DOHH2 (cell line): ENCODE measurements around the gene RNF213.

ENCODE experiments used
- H3F3A ChIP-seq: fragments of 200-600 bp; sonication (generic), shearing (Covaris generic); 2 replicates; pipeline ENCODE4 v1.6.0; 2016; ENCODE audit warnings: antibody characterized with exemption, mild to moderate bottlenecking; ENCODE audit not compliant: control insufficient read depth, insufficient read depth
- H3K27ac ChIP-seq: fragments of 200-600 bp; sonication (generic); 2 replicates; pipeline ENCODE4 v1.5.1; 2014; ENCODE audit warnings: low read depth, mild to moderate bottlenecking, low read length, moderate library complexity
- H3K27me3 ChIP-seq: fragments of 200-600 bp; sonication (generic); 2 replicates; pipeline ENCODE4 v1.6.1; 2014; ENCODE audit warnings: mild to moderate bottlenecking, low read length, mixed read lengths; ENCODE audit not compliant: control insufficient read depth
- H3K36me3 ChIP-seq: fragments of 200-600 bp; sonication (generic); 2 replicates; pipeline ENCODE4 v1.6.1; 2014; ENCODE audit warnings: mild to moderate bottlenecking, low read length, moderate library complexity, mixed read lengths; ENCODE audit not compliant: control insufficient read depth
- H3K4me1 ChIP-seq: fragments of 200-600 bp; sonication (generic); 2 replicates; pipeline ENCODE4 v1.6.1; 2014; ENCODE audit warnings: mild to moderate bottlenecking, low read length, mixed read lengths; ENCODE audit not compliant: control insufficient read depth
- H3K4me2 ChIP-seq: fragments of 200-600 bp; sonication (generic); 2 replicates; pipeline ENCODE4 v1.6.0; 2014; ENCODE audit warnings: mild to moderate bottlenecking, low read length, moderate library complexity
- H3K4me3 ChIP-seq: fragments of 200-600 bp; sonication (generic); 2 replicates; pipeline ENCODE4 v1.5.1; 2014; ENCODE audit warnings: mild to moderate bottlenecking, low read length, mixed read lengths
- H3K79me2 ChIP-seq: fragments of 200-600 bp; sonication (generic); 2 replicates; pipeline ENCODE4 v1.6.1; 2014; ENCODE audit warnings: mild to moderate bottlenecking, low read length, mixed read lengths; ENCODE audit not compliant: control insufficient read depth
- H3K9me2 ChIP-seq: fragments of 200-600 bp; sonication (generic); replicated peaks from 2 replicates; pipeline ENCODE4 v1.6.1; 2014; ENCODE audit warnings: mild to moderate bottlenecking, low read length, mixed read lengths; ENCODE audit not compliant: control insufficient read depth
- H3K9me3 ChIP-seq: fragments of 200-600 bp; sonication (generic); 2 replicates; pipeline ENCODE4 v1.6.1; 2014; ENCODE audit warnings: antibody characterized with exemption, low read length, mixed read lengths; ENCODE audit not compliant: control insufficient read depth, insufficient read depth
- H4K20me1 ChIP-seq: fragments of 200-600 bp; sonication (generic); 2 replicates; pipeline ENCODE4 v1.6.0; 2014; ENCODE audit warnings: low read depth, mild to moderate bottlenecking, antibody characterized with exemption, low read length, moderate library complexity; ENCODE audit not compliant: control insufficient read depth, insufficient read depth
- CTCF ChIP-seq: fragments of 200-600 bp; sonication (generic); IDR thresholded peaks from one replicate; pipeline ENCODE4 v1.5.1; 2014; ENCODE audit warnings: antibody characterized with exemption, mild to moderate bottlenecking, low read depth, low read length; ENCODE audit not compliant: poor library complexity, severe bottlenecking
- EZH2phosphoT487 ChIP-seq: fragments of 200-600 bp; sonication (generic); IDR thresholded peaks from 2 replicates; pipeline ENCODE4 v1.6.1; 2017; ENCODE audit warnings: borderline replicate concordance, mild to moderate bottlenecking, antibody characterized with exemption, low read length, moderate library complexity, mixed read lengths

Gene RNF213

GRCh38 chr17:80358861-80359260 is 98.2 kb downstream of the RNF213 start:
- Histone ChIP-seq H3K9me3 (no peaks in the 10 kb centered on the region), H3K27ac (no peak overlapping the region), H3K4me1 (no peaks in the 10 kb centered on the region), H3F3A (no peaks in the 10 kb centered on the region), H3K4me3 (no peak overlapping the region), H3K27me3 (no peaks in the 10 kb centered on the region), H4K20me1 (no peaks in the 10 kb centered on the region), H3K36me3 (no peaks in the 10 kb centered on the region), H3K4me2 (no peak overlapping the region), H3K79me2 (no peaks in the 10 kb centered on the region), H3K9me2 (no peaks in the 10 kb centered on the region)
- TF ChIP-seq CTCF (no peak), EZH2phosphoT487 (no peak)

- H3K36me3 ChIP-seq: no peaks in the 10 kb centered on the region
- H3K4me1 ChIP-seq: no peaks in the 10 kb centered on the region
- no peak overlapping the region for H3K27ac ChIP-seq
- no peaks in the 10 kb centered on the region for H3K9me3 ChIP-seq
- no peaks in the 10 kb centered on the region for H3K9me2 ChIP-seq
- H3K4me3 ChIP-seq: no peak overlapping the region
- no peaks in the 10 kb centered on the region for H4K20me1 ChIP-seq
- H3F3A ChIP-seq: no peaks in the 10 kb centered on the region
- TF ChIP-seq EZH2phosphoT487 (no peak), CTCF (no peak)
- H3K4me2 ChIP-seq: no peak overlapping the region
- H3K27me3 ChIP-seq: no peaks in the 10 kb centered on the region
- no peaks in the 10 kb centered on the region for H3K79me2 ChIP-seq
Observed at GRCh38 chr17:80359422-80360110, 98.9 kb downstream of the RNF213 start.

- Histone ChIP-seq H3K9me2 (no peaks in the 10 kb centered on the region), H3K36me3 (no peaks in the 10 kb centered on the region), H3F3A (no peaks in the 10 kb centered on the region), H3K27me3 (no peaks in the 10 kb centered on the region), H4K20me1 (no peaks in the 10 kb centered on the region), H3K4me1 (no peaks in the 10 kb centered on the region), H3K4me3 (no peak overlapping the region), H3K79me2 (no peaks in the 10 kb centered on the region), H3K4me2 (no peak overlapping the region), H3K27ac (no peak overlapping the region), H3K9me3 (no peaks in the 10 kb centered on the region)
- TF ChIP-seq EZH2phosphoT487 (no peak), CTCF (no peak)
Observed at GRCh38 chr17:80360396-80360795, 99.7 kb downstream of the RNF213 start.
